HepG2 (cell line): ENCODE measurements around the gene EID3. TPM values are rescaled to one million over a fixed set of nuclear protein-coding genes. Genes with fewer than 3 reads are reported as not detected.
A peak's percentile ranks its signal among the peaks of the same experiment; 100 is the strongest.

Source experiments
- ATAC-seq: fragments of 200-7000 bp; cut with Tn5 transposase; 3 replicates; pipeline ENCODE4 v1.9.1; 2020; ENCODE audit warnings: mild to moderate bottlenecking, moderate library complexity
- BruUV-seq: library from RNA; stranded (reverse); fragments of 400-500 nt; replicated peaks from 2 replicates; lab custom pipeline; 2021; lab: Mats Ljungman, UMichigan
- CTCF ChIA-PET: fragments of 300-600 bp; formaldehyde crosslinking; extraction: SDS; loops from one replicate; lab custom pipeline; 2021; ENCODE audit warnings: low total read pairs, inconsistent platforms, low intra/inter-chr PET ratio; lab: Yijun Ruan, JAX
- POLR2A ChIA-PET: fragments of 350-600 bp; sonication (Branson Sonifier 250); formaldehyde crosslinking; loops from one replicate; lab custom pipeline; 2020; ENCODE audit warnings: antibody characterized with exemption, inconsistent platforms; lab: Yijun Ruan, JAX
- DNase-seq: peaks from one replicate; pipeline ENCODE4 v3.0.0-alpha.2; 2015; ENCODE audit warnings: low spot score
- FAIRE-seq: peaks from 3 replicates; lab custom pipeline; 2011; peaks lifted over from hg19 to GRCh38; lab: Jason Lieb, UNC
- H2AFZ ChIP-seq: one replicate; pipeline ENCODE4 v1.6.1; 2011; ENCODE audit warnings: low read length, inconsistent platforms
- H3K27ac ChIP-seq: fragments of 300-600 bp; 3 replicates; pipeline ENCODE4 v1.8.0; 2011; ENCODE audit warnings: mixed run types, mild to moderate bottlenecking, mixed read lengths, low read length, inconsistent platforms; ENCODE audit not compliant: insufficient read depth; ENCODE audit errors: extremely low read length
- H3K27me3 ChIP-seq, 2 experiments: fragments of 200-600 bp in 1 of 2; 2 replicates in 1 of 2; 3 replicates in 1 of 2; pipeline versions ENCODE4 v1.6.0 to v1.8.0; 2011; ENCODE audit warnings: low read length in 2 of 2, mild to moderate bottlenecking in 2 of 2, moderate library complexity in 2 of 2, inconsistent platforms in 1 of 2; ENCODE audit not compliant: insufficient read depth in 2 of 2, control insufficient read depth in 1 of 2
- H3K36me3 ChIP-seq, 2 experiments: fragments of 200-600 bp in 1 of 2; replicated peaks in 1 of 2; 2 replicates in 1 of 2; 3 replicates in 1 of 2; pipeline versions ENCODE4 v1.5.1 to v1.8.0; 2011; ENCODE audit warnings: low read length in 2 of 2, inconsistent platforms in 1 of 2; ENCODE audit not compliant: insufficient read depth in 2 of 2, control insufficient read depth in 1 of 2
- H3K4me1 ChIP-seq: 2 replicates; pipeline ENCODE4 v1.5.1; 2012; ENCODE audit warnings: low read length, inconsistent platforms; ENCODE audit not compliant: insufficient read depth
- H3K4me2 ChIP-seq: 2 replicates; pipeline ENCODE4 v1.6.0; 2011; ENCODE audit warnings: low read depth, low read length, inconsistent platforms
- H3K4me3 ChIP-seq, 3 experiments: fragments of 200-600 bp in 1 of 3; sonication (generic), shearing (Covaris generic) in 1 of 3; replicated peaks in 1 of 3; 2 replicates each; pipeline ENCODE4 v1.5.1; 2011 to 2016; ENCODE audit warnings: low read length in 3 of 3, inconsistent platforms in 2 of 3, low read depth in 2 of 3, mild to moderate bottlenecking in 2 of 3, control low read depth in 1 of 3, mixed read lengths in 1 of 3; ENCODE audit not compliant: insufficient read depth in 1 of 3
- H3K79me2 ChIP-seq: one replicate; pipeline ENCODE4 v1.6.1; 2011; ENCODE audit warnings: low read length, inconsistent platforms; ENCODE audit not compliant: insufficient read depth
- H3K9ac ChIP-seq: 2 replicates; pipeline ENCODE4 v1.6.0; 2011; ENCODE audit warnings: mild to moderate bottlenecking, low read depth, low read length, inconsistent platforms; ENCODE audit not compliant: insufficient read depth
- H3K9me3 ChIP-seq: 2 replicates; pipeline ENCODE4 v1.5.1; 2012; ENCODE audit warnings: mild to moderate bottlenecking, low read length
- H4K20me1 ChIP-seq: 2 replicates; pipeline ENCODE4 v1.6.0; 2011; ENCODE audit warnings: inconsistent platforms, mild to moderate bottlenecking, low read length, moderate library complexity; ENCODE audit not compliant: insufficient read depth
- ARID2 ChIP-seq: sonication (generic); formaldehyde crosslinking; IDR thresholded peaks from 2 replicates; pipeline ENCODE4 v1.8.1; 2022; ENCODE audit warnings: mild to moderate bottlenecking, missing genetic modification reagents, borderline replicate concordance
- CERS6 ChIP-seq: sonication (generic); formaldehyde crosslinking; IDR thresholded peaks from 2 replicates; pipeline ENCODE4 v1.5.0; 2020; ENCODE audit warnings: missing genetic modification reagents
- ZFP91 ChIP-seq: sonication (generic); formaldehyde crosslinking; IDR thresholded peaks from 2 replicates; pipeline ENCODE4 v1.9.0; 2022; ENCODE audit warnings: missing genetic modification reagents, mild to moderate bottlenecking, borderline replicate concordance
- ZNF121 ChIP-seq: sonication (generic); formaldehyde crosslinking; IDR thresholded peaks from 2 replicates; pipeline ENCODE4 v1.5.0; 2020; ENCODE audit warnings: mild to moderate bottlenecking, missing genetic modification reagents
- ZNF333 ChIP-seq: sonication (generic); formaldehyde crosslinking; IDR thresholded peaks from 2 replicates; pipeline ENCODE4 v1.4.0; 2020; ENCODE audit warnings: mild to moderate bottlenecking, missing genetic modification reagents, borderline replicate concordance
- ZNF460 ChIP-seq: sonication (generic); formaldehyde crosslinking; IDR thresholded peaks from 2 replicates; pipeline ENCODE4 v1.5.1; 2020; ENCODE audit warnings: missing genetic modification reagents, mild to moderate bottlenecking, borderline replicate concordance
- ZNF546 ChIP-seq: sonication (generic); formaldehyde crosslinking; conservative IDR thresholded peaks from 2 replicates; pipeline ENCODE4 v1.8.1; 2023; ENCODE audit warnings: mild to moderate bottlenecking, missing genetic modification reagents
- ZNF646 ChIP-seq: sonication (generic); formaldehyde crosslinking; IDR thresholded peaks from 2 replicates; pipeline ENCODE4 v1.9.0; 2021; ENCODE audit warnings: mild to moderate bottlenecking, missing genetic modification reagents
- WGBS: methylation state at CpG from one replicate; pipeline ENCODE4 v1.1.6; 2017; ENCODE audit warnings: low lambda C conversion rate; 5-methylcytosine and 5-hydroxymethylcytosine counted together
- in situ Hi-C: cut with HindIII; loops from 2 replicates; pipeline ENCODE4 v1.10.0; 2017; ENCODE audit warnings: low pct_unique_long_range_greater_than_20kb; ENCODE audit not compliant: extremely low pct_ligation_motif_present
- intact Hi-C: fragments of 100-400 bp; cut with micrococcal nuclease; formaldehyde crosslinking; loops from one replicate; pipeline ENCODE4 v1.10.0; 2022; ENCODE audit not compliant: unreplicated experiment
- polyA plus RNA-seq, 8 experiments: library from polyadenylated mRNA; depleted of rRNA in 3 of 8; stranded (reverse) in 7 of 8; unstranded in 1 of 8; fragments of >200 nt; fragmentation: Illumina TruSeq in 4 of 8; extraction: Trizol in 4 of 8; gene quantifications; 2 replicates each; pipeline versions ENCODE4 v1.2.1 to v1.2.3, GENCODE V29; 2011 to 2016; ENCODE audit warnings: low read depth in 4 of 8, missing spikeins in 1 of 8, mixed read lengths in 1 of 8; ENCODE audit not compliant: insufficient read depth in 1 of 8
- total RNA-seq, 5 experiments: library from RNA; depleted of rRNA; stranded (reverse); fragments of >200 nt; fragmentation: Illumina TruSeq; extraction: Trizol; gene quantifications; 2 replicates each; pipeline ENCODE4 v1.2.3, GENCODE V29; 2016; ENCODE audit warnings: low read depth in 1 of 5

The EID3 gene
- total and polyA plus RNA-seq, 2 of the 13 experiments (the other 11 are each of a cell fraction or from before 2014, with no cell fraction given), result 0.38 to 4.5 TPM

- POLR2A ChIA-PET, result no interaction called here
These were observed 39.2 kb downstream of the EID3 start for GRCh38 chr12:104342635-104343249.

More at GRCh38 chr12:104342635-104343249, 39.2 kb downstream of the EID3 start:
- no peak overlapping the region for H3K27ac ChIP-seq
- 92% methylated on average over 12 of the region's 12 CpGs for WGBS
- BruUV-seq, result no TSS peak
- no peak overlapping the region for H3K9ac ChIP-seq
- H3K4me2 ChIP-seq, result no peak overlapping the region
- H3K9me3 ChIP-seq, result no peaks in the 10 kb centered on the region
- no peaks in the 10 kb centered on the region for H3K4me1 ChIP-seq
- intact Hi-C loops (no loop called here), in situ Hi-C loops (no loop called here)
- ATAC-seq (peak; percentile 13; the same call in 1 of the 3 replicates), DNase-seq (no peak), FAIRE-seq (no peak)
- TF ChIP-seq ZNF333 (CRISPR knock-in tag) (no peak), ZNF646 (no peak), ZNF546 (CRISPR knock-in tag) (no peak), ZNF121 (no peak), CERS6 (CRISPR knock-in tag) (no peak), ARID2 (no peak), ZFP91 (CRISPR knock-in tag) (no peak), ZNF460 (CRISPR knock-in tag) (no peak)
- H2AFZ ChIP-seq, result no peak overlapping the region
- no peaks in the 10 kb centered on the region; the same call in 1 of the 2 replicates for H4K20me1 ChIP-seq
- H3K79me2 ChIP-seq, result no peaks in the 10 kb centered on the region
- H3K27me3 ChIP-seq, result no peaks in the 10 kb centered on the region
- peaks cover 15 to 77% of the 10 kb centered on the region in 2 experiments for H3K36me3 ChIP-seq
- no peak overlapping the region for H3K4me3 ChIP-seq
- CTCF ChIA-PET, result no interaction called here
